OCI-LY7 (cell line): ENCODE data around the gene OPHN1. TPM values are rescaled to one million over a fixed set of nuclear protein-coding genes. Genes with fewer than 3 reads are reported as not detected.

ENCODE experiments used
- BruUV-seq: library from RNA; stranded (reverse); fragments of 400-500 nt; replicated peaks from 2 replicates; lab custom pipeline; 2021; lab: Mats Ljungman, UMichigan
- CTCF ChIA-PET: fragments of 300-600 bp; sonication (Branson Sonifier 250); formaldehyde crosslinking; loops from one replicate; lab custom pipeline; 2022; ENCODE audit warnings: antibody characterized with exemption; ENCODE audit not compliant: unreplicated experiment; lab: Charles Lee
- POLR2A ChIA-PET: fragments of 300-600 bp; sonication (Branson Sonifier 250); formaldehyde crosslinking; loops from one replicate; lab custom pipeline; 2022; ENCODE audit warnings: antibody characterized with exemption; lab: Charles Lee
- DNase-seq: peaks from one replicate; pipeline ENCODE4 v3.0.0-alpha.2; 2015; ENCODE audit warnings: low spot score
- H2AFZ ChIP-seq: fragments of 200-600 bp; sonication (generic), shearing (Covaris generic); 2 replicates; pipeline ENCODE4 v1.6.1; 2014; ENCODE audit warnings: mild to moderate bottlenecking, antibody characterized with exemption, low read length, moderate library complexity
- H3K27ac ChIP-seq: fragments of 200-600 bp; sonication (generic); 2 replicates; pipeline ENCODE4 v1.5.1; 2014; ENCODE audit warnings: mixed run types, low read depth, mild to moderate bottlenecking, moderate library complexity, low read length, inconsistent platforms; ENCODE audit not compliant: poor library complexity, severe bottlenecking
- H3K36me3 ChIP-seq: fragments of 200-600 bp; sonication (generic); 2 replicates; pipeline ENCODE4 v1.6.1; 2014; ENCODE audit warnings: mild to moderate bottlenecking, antibody characterized with exemption, low read length, moderate library complexity, mixed read lengths; ENCODE audit not compliant: insufficient read depth
- H3K4me1 ChIP-seq: fragments of 200-600 bp; sonication (generic); 2 replicates; pipeline ENCODE4 v1.5.1; 2014; ENCODE audit warnings: mild to moderate bottlenecking, low read length; ENCODE audit not compliant: insufficient read depth, poor library complexity, severe bottlenecking
- H3K4me2 ChIP-seq: fragments of 200-600 bp; sonication (generic); 2 replicates; pipeline ENCODE4 v1.6.1; 2014; ENCODE audit warnings: mild to moderate bottlenecking, low read length
- H3K4me3 ChIP-seq: fragments of 200-600 bp; sonication (generic); 2 replicates; pipeline ENCODE4 v1.5.1; 2014; ENCODE audit warnings: mild to moderate bottlenecking, low read depth, low read length; ENCODE audit not compliant: poor library complexity, severe bottlenecking
- H3K79me2 ChIP-seq: fragments of 200-600 bp; sonication (generic); 2 replicates; pipeline ENCODE4 v1.6.1; 2016; ENCODE audit warnings: low read depth, mild to moderate bottlenecking, low read length, moderate library complexity, mixed read lengths; ENCODE audit not compliant: insufficient read depth
- H3K9me2 ChIP-seq: fragments of 200-600 bp; sonication (generic); 2 replicates; pipeline ENCODE4 v1.6.1; 2016; ENCODE audit warnings: mild to moderate bottlenecking, low read length, mixed read lengths; ENCODE audit not compliant: insufficient read depth
- H3K9me3 ChIP-seq: fragments of 200-600 bp; sonication (generic); 2 replicates; pipeline ENCODE4 v1.6.1; 2014; ENCODE audit warnings: mild to moderate bottlenecking, mixed run types, low read length, mixed read lengths
- H4K20me1 ChIP-seq: fragments of 200-600 bp; sonication (generic); 2 replicates; pipeline ENCODE4 v1.6.1; 2014; ENCODE audit warnings: mild to moderate bottlenecking, antibody characterized with exemption, low read length, moderate library complexity, mixed read lengths; ENCODE audit not compliant: insufficient read depth
- EZH2phosphoT487 ChIP-seq: fragments of 200-600 bp; sonication (generic); IDR thresholded peaks from 2 replicates; pipeline ENCODE4 v1.6.1; 2018; ENCODE audit warnings: low read depth, borderline replicate concordance, mild to moderate bottlenecking, mixed run types, antibody characterized with exemption, low read length, moderate library complexity, mixed read lengths
- intact Hi-C: fragments of 100-400 bp; cut with micrococcal nuclease; formaldehyde crosslinking; loops from one replicate; pipeline ENCODE4 v1.10.0; 2022; ENCODE audit not compliant: unreplicated experiment
- total RNA-seq, 2 experiments: library from RNA; depleted of rRNA in 1 of 2; stranded (reverse); fragments of >200 nt in 1 of 2; shearing (Covaris generic) in 1 of 2; gene quantifications; 2 replicates each; pipeline ENCODE4 v1.2.3, GENCODE V29; 2014 to 2022
- TF ChIP-seq, protein P1 (sequence below): fragments of 200-600 bp; sonication (generic); conservative IDR thresholded peaks from 2 replicates; pipeline ENCODE4 v1.5.1; 2014; ENCODE audit warnings: mild to moderate bottlenecking, antibody characterized with exemption, low read length, moderate library complexity, mixed read lengths

OPHN1 gene
- total RNA-seq, 2 experiments from 2014 or later = not detected

DNA sequence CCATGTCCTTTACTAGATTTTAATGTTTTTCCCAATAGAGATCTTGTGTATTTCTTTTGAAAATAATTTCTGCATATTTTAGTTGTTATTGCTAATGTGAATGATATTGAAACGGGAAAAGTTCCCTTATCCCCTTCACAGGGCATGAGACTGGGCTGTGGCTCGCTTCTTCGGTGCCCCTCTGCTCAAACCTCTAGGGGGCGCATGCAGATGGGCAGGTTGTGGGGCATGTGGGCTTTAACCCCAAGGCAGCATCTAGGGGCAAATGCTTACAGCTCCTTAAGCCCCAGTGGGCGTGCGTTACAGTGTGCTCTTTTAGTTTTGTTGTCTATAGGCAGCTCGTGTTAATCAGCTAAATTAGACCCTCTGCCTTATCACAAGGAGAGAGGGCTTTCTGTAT is 194.7 kb downstream of the OPHN1 start:
- H3K9me2 ChIP-seq = no peaks in the 10 kb centered on the region
- H3K4me3 ChIP-seq = no peak overlapping the region
- BruUV-seq = no TSS peak
- POLR2A ChIA-PET = no interaction called here
- H3K4me2 ChIP-seq = no peak overlapping the region
- H3K4me1 ChIP-seq = no peaks in the 10 kb centered on the region
- TF ChIP-seq, protein P1, sequence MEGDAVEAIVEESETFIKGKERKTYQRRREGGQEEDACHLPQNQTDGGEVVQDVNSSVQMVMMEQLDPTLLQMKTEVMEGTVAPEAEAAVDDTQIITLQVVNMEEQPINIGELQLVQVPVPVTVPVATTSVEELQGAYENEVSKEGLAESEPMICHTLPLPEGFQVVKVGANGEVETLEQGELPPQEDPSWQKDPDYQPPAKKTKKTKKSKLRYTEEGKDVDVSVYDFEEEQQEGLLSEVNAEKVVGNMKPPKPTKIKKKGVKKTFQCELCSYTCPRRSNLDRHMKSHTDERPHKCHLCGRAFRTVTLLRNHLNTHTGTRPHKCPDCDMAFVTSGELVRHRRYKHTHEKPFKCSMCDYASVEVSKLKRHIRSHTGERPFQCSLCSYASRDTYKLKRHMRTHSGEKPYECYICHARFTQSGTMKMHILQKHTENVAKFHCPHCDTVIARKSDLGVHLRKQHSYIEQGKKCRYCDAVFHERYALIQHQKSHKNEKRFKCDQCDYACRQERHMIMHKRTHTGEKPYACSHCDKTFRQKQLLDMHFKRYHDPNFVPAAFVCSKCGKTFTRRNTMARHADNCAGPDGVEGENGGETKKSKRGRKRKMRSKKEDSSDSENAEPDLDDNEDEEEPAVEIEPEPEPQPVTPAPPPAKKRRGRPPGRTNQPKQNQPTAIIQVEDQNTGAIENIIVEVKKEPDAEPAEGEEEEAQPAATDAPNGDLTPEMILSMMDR = peak; percentile 57
- no peak for TF ChIP-seq EZH2phosphoT487
- no peaks in the 10 kb centered on the region for H3K79me2 ChIP-seq
- H2AFZ ChIP-seq = no peak overlapping the region
- CTCF ChIA-PET = no interaction called here
- intact Hi-C loops = no loop called here
- no peak overlapping the region for H3K27ac ChIP-seq
- DNase-seq = no peak
- no peaks in the 10 kb centered on the region for H4K20me1 ChIP-seq
- no peaks in the 10 kb centered on the region for H3K9me3 ChIP-seq
- no peaks in the 10 kb centered on the region for H3K36me3 ChIP-seq

DNA sequence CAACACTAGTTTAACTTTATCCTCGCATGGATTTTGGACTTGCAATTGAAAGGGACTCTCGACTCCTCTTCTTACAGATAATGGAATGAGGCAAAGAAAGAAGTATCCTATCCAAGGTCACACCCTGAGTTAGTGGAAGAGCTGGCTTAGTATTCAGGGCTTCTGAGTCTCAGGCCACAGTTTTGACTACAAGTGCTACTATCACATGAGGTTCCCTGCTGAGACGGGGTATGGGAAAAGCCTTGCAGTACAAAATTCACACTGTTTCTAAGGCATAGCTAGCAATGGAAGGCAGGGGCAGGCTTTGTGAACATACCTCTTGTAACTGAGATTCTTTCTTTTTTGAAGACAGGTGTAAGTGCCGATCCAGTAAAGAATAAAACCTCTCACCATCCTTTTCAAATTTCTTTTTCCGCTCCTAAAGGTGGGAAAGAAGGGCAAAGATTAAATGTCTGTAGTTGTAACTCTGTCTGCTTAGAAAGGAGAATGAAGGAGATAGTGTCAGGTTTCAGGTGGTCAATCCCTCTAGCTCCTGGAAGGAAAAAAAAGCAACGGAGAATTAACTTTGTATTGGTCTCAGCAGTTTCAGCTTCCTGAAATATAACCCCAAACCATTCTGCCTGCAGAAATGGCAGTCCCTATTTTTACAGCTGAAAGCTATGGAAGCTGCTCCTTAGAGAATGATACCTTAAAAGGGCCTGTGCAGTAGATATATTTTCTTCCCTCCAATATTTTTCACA is 199.0 kb downstream of the OPHN1 start:
- H4K20me1 ChIP-seq = no peaks in the 10 kb centered on the region
- no peaks in the 10 kb centered on the region for H3K9me3 ChIP-seq
- H3K4me1 ChIP-seq = no peaks in the 10 kb centered on the region
- H3K27ac ChIP-seq = no peak overlapping the region
- intact Hi-C loops = no loop called here
- no peaks in the 10 kb centered on the region for H3K79me2 ChIP-seq
- H3K9me2 ChIP-seq = no peaks in the 10 kb centered on the region
- no peaks in the 10 kb centered on the region for H3K36me3 ChIP-seq
- DNase-seq = no peak
- ChIA-PET POLR2A (no interaction called here), CTCF (no interaction called here)
- BruUV-seq = no TSS peak
- no peak overlapping the region for H3K4me3 ChIP-seq
- H3K4me2 ChIP-seq = no peak overlapping the region
- TF ChIP-seq, protein P1 = no peak
- TF ChIP-seq EZH2phosphoT487 = no peak
- H2AFZ ChIP-seq = no peak overlapping the region

DNA sequence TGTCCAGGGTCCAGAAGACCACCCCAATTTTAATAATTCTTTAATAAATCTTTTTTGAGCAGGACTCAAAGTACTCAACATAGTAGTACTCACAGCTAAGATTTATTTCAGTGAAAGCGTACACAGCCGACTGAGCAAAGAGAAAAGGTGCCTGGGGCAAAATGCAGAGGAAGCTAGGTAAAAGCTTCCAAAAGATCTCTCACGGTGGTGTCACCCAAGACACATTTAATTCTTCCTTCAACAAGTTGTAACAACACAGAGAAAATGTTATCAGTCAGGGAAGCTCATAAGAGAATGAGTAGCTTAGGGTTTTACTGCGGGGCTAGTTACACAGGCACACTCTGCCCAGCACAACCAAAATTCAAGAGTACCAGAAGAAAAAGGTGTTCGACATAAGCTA is 201.1 kb downstream of the OPHN1 start:
- DNase-seq = no peak
- H3K4me2 ChIP-seq = no peak overlapping the region
- no peaks in the 10 kb centered on the region for H4K20me1 ChIP-seq
- no peaks in the 10 kb centered on the region for H3K4me1 ChIP-seq
- H3K4me3 ChIP-seq = no peak overlapping the region
- H2AFZ ChIP-seq = no peak overlapping the region
- TF ChIP-seq, protein P1 = no peak
- no peak for TF ChIP-seq EZH2phosphoT487
- POLR2A ChIA-PET = no interaction called here
- no peaks in the 10 kb centered on the region for H3K9me3 ChIP-seq
- no peaks in the 10 kb centered on the region for H3K36me3 ChIP-seq
- H3K9me2 ChIP-seq = no peaks in the 10 kb centered on the region
- intact Hi-C loops = no loop called here
- H3K27ac ChIP-seq = no peak overlapping the region
- no TSS peak for BruUV-seq
- H3K79me2 ChIP-seq = no peaks in the 10 kb centered on the region
- CTCF ChIA-PET = no interaction called here
